ENCODE data around the gene GSTM1.
"Not testable (repeated sequence)": the region's sequence is repeated elsewhere in the genome, so short reads cannot be mapped to it uniquely, and the experiment has no call there.

Gene GSTM1

GRCh38 chr1:109660691-109661026 lies 27.0 kb upstream of the GSTM1 start:
- DNase-seq, result not testable (repeated sequence)

GRCh38 chr1:109661391-109661790 lies 26.2 kb upstream of the GSTM1 start:
- DNase-seq, result no peak

- DNase-seq, result no peak
These were observed 22.9 kb upstream of the GSTM1 start for GRCh38 chr1:109664671-109665070.

GRCh38 chr1:109667452-109668122 lies 20.0 kb upstream of the GSTM1 start, which contains the start of gene GSTM2:
Gene GSTM2 (plus strand): TSS chr1:109668057. CDS start chr1:109668116, 59 bp downstream.
- DNase-seq, result peak in 1 of 2 experiments; percentile 57

GRCh38 chr1:109668123-109668775 lies 19.4 kb upstream of the GSTM1 start:
- DNase-seq, result no peak

- DNase-seq, result no peak
These were observed 18.2 kb upstream of the GSTM1 start for GRCh38 chr1:109669246-109669948.

GRCh38 chr1:109669949-109670302 lies 17.7 kb upstream of the GSTM1 start:
- not testable (repeated sequence) for DNase-seq

GRCh38 chr1:109671067-109671466 lies 16.6 kb upstream of the GSTM1 start:
- no peak for DNase-seq

GRCh38 chr1:109673861-109674260 lies 13.8 kb upstream of the GSTM1 start:
- not testable (repeated sequence) for DNase-seq

GRCh38 chr1:109676683-109677381 lies 10.8 kb upstream of the GSTM1 start:
- not testable (repeated sequence) for DNase-seq

GRCh38 chr1:109677459-109677858 lies 10.2 kb upstream of the GSTM1 start:
- DNase-seq, result no peak

GRCh38 chr1:109678637-109679036 lies 9.0 kb upstream of the GSTM1 start:
- not testable (repeated sequence) for DNase-seq

GRCh38 chr1:109684777-109685176 lies 2.8 kb upstream of the GSTM1 start:
- not testable (repeated sequence) for DNase-seq

GRCh38 chr1:109685399-109685798 lies 2.2 kb upstream of the GSTM1 start:
- not testable (repeated sequence) for DNase-seq

- not testable (repeated sequence) for DNase-seq
These were observed 1.7 kb upstream of the GSTM1 start for GRCh38 chr1:109685890-109686289.

GRCh38 chr1:109687109-109687508 lies 508 bp upstream of the GSTM1 start:
- not testable (repeated sequence) for DNase-seq

GRCh38 chr1:109689844-109690405 lies 2.3 kb downstream of the GSTM1 start:
- no peak for DNase-seq

- no peak for DNase-seq
These were observed 4.1 kb downstream of the GSTM1 start for GRCh38 chr1:109691759-109692158.

- not testable (repeated sequence) for DNase-seq
These were observed 6.8 kb downstream of the GSTM1 start for GRCh38 chr1:109694400-109694799.

- not testable (repeated sequence) for DNase-seq
These were observed 7.5 kb downstream of the GSTM1 start for GRCh38 chr1:109695138-109695537.

GRCh38 chr1:109697066-109697465 lies 9.4 kb downstream of the GSTM1 start:
- DNase-seq, result no peak

- not testable (repeated sequence) for DNase-seq
These were observed 10.2 kb downstream of the GSTM1 start for GRCh38 chr1:109697861-109698260.

- not testable (repeated sequence) for DNase-seq
These were observed 15.3 kb downstream of the GSTM1 start for GRCh38 chr1:109702940-109703339.

Measured in NCI-H446 (cell line).